Measurements from ENCODE around the gene CKLF.

- TF ChIP-seq CTCF (IDR thresholded peaks at IDR 0.05): no peak
- no peak for TF ChIP-seq POLR2A (IDR thresholded peaks at IDR 0.05)
Observed at GRCh38 chr16:66569827-66570405, 17.5 kb downstream of the CKLF start.
